ENCODE results near the gene MUC3A.

- TF ChIP-seq EZH2phosphoT487 (IDR thresholded peaks at IDR 0.05; ENCODE audit: borderline replicate concordance, low read depth): no peak
- TF ChIP-seq EP300 (IDR thresholded peaks at IDR 0.05; ENCODE audit: borderline replicate concordance in 1 of 2, low read depth in 1 of 2, low read length in 1 of 2): no peak
- no peak for TF ChIP-seq NFIC (IDR thresholded peaks at IDR 0.05; ENCODE audit: borderline replicate concordance)
- TF ChIP-seq MAX (IDR thresholded peaks at IDR 0.05; ENCODE audit: low read depth): no peak
- no peak for TF ChIP-seq SIN3A (IDR thresholded peaks at IDR 0.05; ENCODE audit: borderline replicate concordance, low read depth, low read length)
- no peak for TF ChIP-seq CTCF (IDR thresholded peaks at IDR 0.05)
- TF ChIP-seq CHD2 (IDR thresholded peaks at IDR 0.05; ENCODE audit: low read length, partially characterized antibody): no peak
- no peak for TF ChIP-seq TEAD4 (IDR thresholded peaks at IDR 0.05; ENCODE audit: borderline replicate concordance, insufficient read depth)
- no peak for TF ChIP-seq REST (IDR thresholded peaks at IDR 0.05; ENCODE audit: low read depth, low read length)
- no peak for TF ChIP-seq NRF1 (IDR thresholded peaks at IDR 0.05; ENCODE audit: low read depth, low read length)
- no peak for TF ChIP-seq USF2 (IDR thresholded peaks at IDR 0.05; ENCODE audit: borderline replicate concordance, low read depth, low read length)
- no peak for TF ChIP-seq RAD21 (IDR thresholded peaks at IDR 0.05; ENCODE audit: low read length)
Observed at GRCh38 chr7:100959894-100960293, 10.6 kb downstream of the MUC3A start.
